Ishikawa (cell line): ENCODE data around the gene GNAT1.

Experiments
- YY1 ChIP-seq: IDR thresholded peaks from 2 replicates; pipeline ENCODE4 v1.6.1; 2012; ENCODE audit warnings: low read depth
- TF ChIP-seq, protein P1 (sequence below): IDR thresholded peaks from 2 replicates; pipeline ENCODE4 v1.6.1; 2012

DNA sequence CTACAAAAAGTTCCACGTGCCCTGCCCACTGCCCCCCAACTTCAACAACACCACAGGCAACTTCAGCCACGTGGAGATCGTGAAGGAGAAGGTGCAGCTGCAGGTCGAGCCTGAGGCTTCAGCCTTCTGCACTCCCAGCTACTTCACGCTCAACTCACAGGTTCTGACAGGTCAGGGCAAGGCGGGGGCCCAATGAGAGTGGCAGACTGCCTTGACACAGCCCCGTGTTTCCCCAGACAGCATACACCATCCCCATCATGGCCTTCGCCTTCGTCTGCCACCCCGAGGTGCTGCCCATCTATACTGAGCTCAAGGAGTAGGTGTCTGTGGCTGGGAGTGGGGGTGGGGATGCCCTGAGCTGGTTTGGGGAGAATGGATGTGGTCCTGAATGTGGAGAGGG, 26.3 kb downstream of the GNAT1 start:
- TF ChIP-seq YY1 = no peak
- TF ChIP-seq, protein P1, sequence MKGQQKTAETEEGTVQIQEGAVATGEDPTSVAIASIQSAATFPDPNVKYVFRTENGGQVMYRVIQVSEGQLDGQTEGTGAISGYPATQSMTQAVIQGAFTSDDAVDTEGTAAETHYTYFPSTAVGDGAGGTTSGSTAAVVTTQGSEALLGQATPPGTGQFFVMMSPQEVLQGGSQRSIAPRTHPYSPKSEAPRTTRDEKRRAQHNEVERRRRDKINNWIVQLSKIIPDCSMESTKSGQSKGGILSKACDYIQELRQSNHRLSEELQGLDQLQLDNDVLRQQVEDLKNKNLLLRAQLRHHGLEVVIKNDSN = no peak
